H1 (cell line): ENCODE results near the gene PRR19. TPM values are rescaled to one million over a fixed set of nuclear protein-coding genes. Genes with fewer than 3 reads are reported as not detected.

Experiments
- CTCF ChIA-PET: fragments of 300-600 bp; sonication (Branson Sonifier 250); formaldehyde crosslinking; loops from one replicate; lab custom pipeline; 2021; ENCODE audit not compliant: partially characterized antibody; lab: Charles Lee
- POLR2A ChIA-PET: fragments of 300-600 bp; sonication (Branson Sonifier 250); formaldehyde crosslinking; loops from one replicate; lab custom pipeline; 2021; ENCODE audit warnings: inconsistent platforms; ENCODE audit not compliant: partially characterized antibody; lab: Charles Lee
- DNase-seq, 2 experiments: peaks; one replicate each; pipeline versions ENCODE4 v3.0.0 to v3.0.0-alpha.2; 2010 to 2022; ENCODE audit warnings: low spot score in 2 of 2, low read depth in 1 of 2, mixed read lengths in 1 of 2
- FAIRE-seq: peaks from 2 replicates; lab custom pipeline; 2011; peaks lifted over from hg19 to GRCh38; lab: Jason Lieb, UNC
- H2AFZ ChIP-seq: 2 replicates; pipeline ENCODE4 v1.8.1; 2012; ENCODE audit warnings: low read length, inconsistent platforms
- H2AK5ac ChIP-seq: 2 replicates; pipeline ENCODE4 v1.6.1; 2013; ENCODE audit warnings: low read depth, low read length
- H2BK120ac ChIP-seq: replicated peaks from 2 replicates; pipeline ENCODE3; 2013; ENCODE audit warnings: low read depth, low read length, inconsistent platforms
- H2BK12ac ChIP-seq: 2 replicates; pipeline ENCODE4 v1.6.1; 2013; ENCODE audit warnings: low read depth, low read length
- H2BK15ac ChIP-seq: 2 replicates; pipeline ENCODE4 v1.6.1; 2013; ENCODE audit warnings: low read length
- H2BK20ac ChIP-seq: 2 replicates; pipeline ENCODE4 v1.6.1; 2013; ENCODE audit warnings: low read length
- H2BK5ac ChIP-seq: 2 replicates; pipeline ENCODE4 v1.6.1; 2013; ENCODE audit warnings: low read depth, low read length
- H3K14ac ChIP-seq: 2 replicates; pipeline ENCODE4 v1.6.1; 2013; ENCODE audit warnings: inconsistent platforms; ENCODE audit not compliant: insufficient read length
- H3K18ac ChIP-seq: 2 replicates; pipeline ENCODE4 v1.6.1; 2013; ENCODE audit warnings: low read length; ENCODE audit errors: extremely low read depth
- H3K23ac ChIP-seq: 2 replicates; pipeline ENCODE4 v1.6.1; 2013; ENCODE audit warnings: inconsistent platforms; ENCODE audit not compliant: insufficient read length
- H3K23me2 ChIP-seq: 2 replicates; pipeline ENCODE4 v1.6.1; 2013; ENCODE audit warnings: low read depth, low read length
- H3K27ac ChIP-seq: 2 replicates; pipeline ENCODE4 v1.6.1; 2011; ENCODE audit warnings: low read depth, low read length, inconsistent platforms
- H3K27me3 ChIP-seq, 4 experiments: replicated peaks in 1 of 4; 1 replicate in 1 of 4; 2 replicates in 3 of 4; pipeline versions ENCODE4 v1.6.1 to v1.8.1; 2011 to 2013; ENCODE audit warnings: low read length in 3 of 4, mild to moderate bottlenecking in 3 of 4, inconsistent platforms in 2 of 4, mixed read lengths in 2 of 4, moderate library complexity in 1 of 4; ENCODE audit not compliant: control insufficient read depth in 3 of 4, insufficient read depth in 3 of 4; ENCODE audit errors: extremely low read depth in 1 of 4
- H3K36me3 ChIP-seq, 4 experiments: 2 replicates each; pipeline versions ENCODE4 v1.6.1 to v1.8.1; 2011 to 2013; ENCODE audit warnings: mild to moderate bottlenecking in 4 of 4, low read length in 3 of 4, moderate library complexity in 2 of 4, control low read depth in 1 of 4, inconsistent platforms in 1 of 4; ENCODE audit not compliant: insufficient read depth in 4 of 4, control insufficient read depth in 2 of 4
- H3K4ac ChIP-seq: replicated peaks from 2 replicates; pipeline ENCODE3; 2013; ENCODE audit warnings: low read length, low read depth, mixed read lengths, inconsistent platforms; ENCODE audit not compliant: insufficient read length
- H3K4me1 ChIP-seq, 4 experiments: replicated peaks in 1 of 4; 1 replicate in 1 of 4; 2 replicates in 3 of 4; pipeline versions ENCODE4 v1.6.1 to v1.8.1; 2011 to 2013; ENCODE audit warnings: low read length in 3 of 4, inconsistent platforms in 2 of 4, mixed read lengths in 1 of 4; ENCODE audit not compliant: insufficient read depth in 4 of 4, control insufficient read depth in 3 of 4
- H3K4me2 ChIP-seq, 2 experiments: 2 replicates each; pipeline versions ENCODE4 v1.6.1 to v1.8.1; 2011 to 2013; ENCODE audit warnings: low read depth in 2 of 2, low read length in 2 of 2, control low read depth in 1 of 2, inconsistent platforms in 1 of 2, mild to moderate bottlenecking in 1 of 2; ENCODE audit not compliant: insufficient read depth in 1 of 2
- H3K4me3 ChIP-seq, 4 experiments: fragments of 200-600, 300-600 bp in 1 of 4; sonication (generic), shearing (Covaris generic), sonication (Bioruptor Twin) in 1 of 4; 2 replicates each; pipeline versions ENCODE4 v1.5.1 to v1.8.1; 2011 to 2016; ENCODE audit warnings: low read length in 4 of 4, low read depth in 3 of 4, control low read depth in 2 of 4, inconsistent platforms in 2 of 4, mild to moderate bottlenecking in 2 of 4, mixed read lengths in 1 of 4, moderate library complexity in 1 of 4; ENCODE audit not compliant: insufficient read depth in 2 of 4; ENCODE audit errors: extremely low read depth in 1 of 4
- H3K56ac ChIP-seq: replicated peaks from 2 replicates; pipeline ENCODE3; 2013; ENCODE audit warnings: low read depth, mild to moderate bottlenecking, mixed read lengths, low read length, inconsistent platforms; ENCODE audit not compliant: insufficient read length
- H3K79me1 ChIP-seq: 2 replicates; pipeline ENCODE4 v1.6.1; 2013; ENCODE audit warnings: low read depth, low read length, control low read depth
- H3K79me2 ChIP-seq, 2 experiments: 2 replicates each; pipeline versions ENCODE4 v1.6.1 to v1.8.1; 2012 to 2013; ENCODE audit warnings: low read length in 2 of 2, mild to moderate bottlenecking in 2 of 2, inconsistent platforms in 1 of 2; ENCODE audit not compliant: insufficient read depth in 2 of 2, control insufficient read depth in 1 of 2
- H3K9ac ChIP-seq, 4 experiments: replicated peaks in 1 of 4; 1 replicate in 1 of 4; 2 replicates in 3 of 4; pipeline versions ENCODE4 v1.6.1 to v1.8.1; 2011 to 2013; ENCODE audit warnings: low read depth in 3 of 4, low read length in 3 of 4, control low read depth in 2 of 4, mild to moderate bottlenecking in 2 of 4, moderate library complexity in 2 of 4, inconsistent platforms in 1 of 4; ENCODE audit errors: extremely low read depth in 1 of 4
- H3K9me3 ChIP-seq, 2 experiments: 2 replicates each; pipeline versions ENCODE4 v1.6.1 to v1.8.1; 2012 to 2013; ENCODE audit warnings: mild to moderate bottlenecking in 2 of 2, moderate library complexity in 2 of 2, control low read depth in 1 of 2, inconsistent platforms in 1 of 2, low read depth in 1 of 2, low read length in 1 of 2, mixed read lengths in 1 of 2; ENCODE audit not compliant: insufficient read depth in 2 of 2
- H4K20me1 ChIP-seq, 2 experiments: replicated peaks in 1 of 2; 2 replicates each; pipeline versions ENCODE3 to v1.8.1; 2011 to 2013; ENCODE audit warnings: inconsistent platforms in 2 of 2, low read length in 2 of 2, mild to moderate bottlenecking in 1 of 2; ENCODE audit not compliant: insufficient read depth in 2 of 2, control insufficient read depth in 1 of 2
- H4K5ac ChIP-seq: 2 replicates; pipeline ENCODE4 v1.6.1; 2013; ENCODE audit warnings: low read length, low read depth, mixed read lengths, inconsistent platforms; ENCODE audit not compliant: insufficient read length
- H4K8ac ChIP-seq: 2 replicates; pipeline ENCODE4 v1.8.0; 2013; ENCODE audit warnings: mild to moderate bottlenecking, moderate library complexity, low read length, inconsistent platforms; ENCODE audit not compliant: insufficient read depth; ENCODE audit errors: extremely low read depth
- H4K91ac ChIP-seq: replicated peaks from 2 replicates; pipeline ENCODE3; 2013; ENCODE audit warnings: low read length, mixed read lengths, inconsistent platforms; ENCODE audit not compliant: insufficient read length
- ASH2L ChIP-seq: fragments of 200-600, 300-600 bp; sonication (generic); IDR thresholded peaks from one replicate; pipeline ENCODE4 v1.7.1; 2017; ENCODE audit warnings: low read length
- BCL11A ChIP-seq, 2 experiments: IDR thresholded peaks; one replicate each; pipeline ENCODE4 v1.6.1; 2011; ENCODE audit warnings: low read depth in 2 of 2, low read length in 2 of 2, mild to moderate bottlenecking in 2 of 2
- CBX8 ChIP-seq: fragments of 300-800, 300-1000 bp; sonication (generic); IDR thresholded peaks from 2 replicates; pipeline ENCODE4 v1.7.1; 2016; ENCODE audit warnings: low read depth, low read length, borderline replicate concordance
- FOSL1 ChIP-seq: IDR thresholded peaks from 2 replicates; pipeline ENCODE4 v1.6.1; 2011; ENCODE audit warnings: mild to moderate bottlenecking, low read depth, low read length, moderate library complexity; ENCODE audit not compliant: insufficient read depth
- GABPA ChIP-seq: IDR thresholded peaks from 2 replicates; pipeline ENCODE4 v1.6.1; 2011; ENCODE audit warnings: mild to moderate bottlenecking, low read length, moderate library complexity, borderline replicate concordance; ENCODE audit not compliant: insufficient read depth
- KDM4A ChIP-seq: IDR thresholded peaks from one replicate; pipeline ENCODE4 v1.7.1; 2012; ENCODE audit warnings: low read depth, mild to moderate bottlenecking, moderate library complexity, low read length, inconsistent platforms; ENCODE audit not compliant: severe bottlenecking
- RNF2 ChIP-seq: fragments of 200-900, 300-1000 bp; sonication (generic); IDR thresholded peaks from 2 replicates; pipeline ENCODE4 v1.7.1; 2016; ENCODE audit warnings: borderline replicate concordance, low read depth, mild to moderate bottlenecking, antibody characterized with exemption, low read length; ENCODE audit not compliant: poor library complexity, severe bottlenecking; ENCODE audit errors: missing control alignments
- SAP30 ChIP-seq: fragments of 300-600 bp; sonication (generic); IDR thresholded peaks from 2 replicates; pipeline ENCODE4 v1.7.1; 2012; ENCODE audit warnings: low read length, moderate library complexity, mild to moderate bottlenecking, inconsistent platforms; ENCODE audit not compliant: insufficient read depth, insufficient replicate concordance
- SIRT6 ChIP-seq: IDR thresholded peaks from one replicate; pipeline ENCODE4 v1.7.1; 2012; ENCODE audit warnings: low read length, inconsistent platforms
- SIX5 ChIP-seq: IDR thresholded peaks from 2 replicates; pipeline ENCODE4 v1.6.1; 2011; ENCODE audit warnings: mild to moderate bottlenecking, low read depth, low read length
- WGBS, 2 experiments: shearing (Covaris generic) in 1 of 2; methylation state at CpG; one replicate each; pipeline versions ENCODE4 v1.1.6 to v1.1.7; 2013 to 2015; ENCODE audit warnings: low lambda C conversion rate in 2 of 2, mixed read lengths in 2 of 2, inconsistent platforms in 1 of 2, low coverage in 1 of 2, missing lambda C conversion rate in 1 of 2; ENCODE audit not compliant: insufficient replicate concordance in 2 of 2, insufficient coverage in 1 of 2, insufficient read length in 1 of 2; ENCODE audit errors: extremely low coverage in 1 of 2, missing lambda C conversion rate in 1 of 2; 5-methylcytosine and 5-hydroxymethylcytosine counted together
- polyA plus RNA-seq, 7 experiments: library from polyadenylated mRNA; depleted of rRNA in 3 of 7; stranded (reverse) in 5 of 7; unstranded in 2 of 7; fragments of >200 nt in 5 of 7; fragments of 200-250 nt in 2 of 7; gene quantifications; 1 replicate in 5 of 7; 2 replicates in 1 of 7; 4 replicates in 1 of 7; pipeline versions ENCODE4 v1.2.1 to v1.2.3, GENCODE V29; 2011 to 2013; ENCODE audit warnings: missing spikeins in 2 of 7, mixed read lengths in 2 of 7
- total RNA-seq: library from RNA; stranded (reverse); fragmentation: NEBNext Ultra II Directional; extraction: Animal tissue kit (Norgen Biotek cat#: 25700); gene quantifications from 2 replicates; pipeline ENCODE4 v1.2.1, GENCODE V29; 2021

PRR19 gene
- total and polyA plus RNA-seq, 2 of the 8 experiments (the other 6 are each of a cell fraction or from before 2014, with no cell fraction given), result 7.2 to 7.5 TPM

- Histone ChIP-seq H2BK15ac (no peak within 1 kb of the TSS), H2BK20ac (peak within 1 kb of the TSS; percentile 84; the same call in 1 of the 2 replicates), H4K8ac (peak within 1 kb of the TSS; percentile 99; the same call in 1 of the 2 replicates), H3K23me2 (peaks cover 10% of the 10 kb centered on the region; the same call in 1 of the 2 replicates), H3K9ac (peak within 1 kb of the TSS; percentile 87 to 100 (median 98)), H3K9me3 (no peaks in the 10 kb centered on the region), H3K79me2 (peaks cover 0 to 9% of the 10 kb centered on the region in 2 experiments; a peak in 1 of 4 replicates), H2AFZ (peak within 1 kb of the TSS; percentile 94; the same call in 1 of the 2 replicates), H2BK5ac (peak within 1 kb of the TSS; percentile 99), H3K4ac (no peak within 1 kb of the TSS), H2BK120ac (peak within 1 kb of the TSS; percentile 86), H2AK5ac (no peak within 1 kb of the TSS), H3K27ac (peak within 1 kb of the TSS; percentile 100), H3K4me2 (peak within 1 kb of the TSS; percentile 86 to 98), H3K4me3 (peak within 1 kb of the TSS; percentile 75 to 99 (median 86)), H2BK12ac (peak within 1 kb of the TSS; percentile 93), H3K56ac (peak within 1 kb of the TSS; percentile 98), H3K23ac (no peak within 1 kb of the TSS), H3K36me3 (peaks cover 0 to 12% (median 0%) of the 10 kb centered on the region in 4 experiments; a peak in 1 of 8 replicates), H4K5ac (peak within 1 kb of the TSS; percentile 99), H4K91ac (peak within 1 kb of the TSS; percentile 98), H3K27me3 (no peaks in the 10 kb centered on the region), H3K4me1 (peaks cover 2 to 21% (median 10%) of the 10 kb centered on the region in 4 experiments), H3K79me1 (peaks cover 5% of the 10 kb centered on the region), H4K20me1 (peaks cover 0 to 4% of the 10 kb centered on the region in 2 experiments), H3K18ac (peak within 1 kb of the TSS; percentile 100), H3K14ac (no peak within 1 kb of the TSS)
- WGBS, 2 experiments, result 1% methylated on average over 36 of the region's 52 CpGs; no CpG with 5 or more reads in 1 of the 2 experiments
- ChIA-PET CTCF (interaction anchor here (1.5 to 3.1 kb wide), 2 partner anchors 10 to 13 kb away, joined by 6 to 17 read pairs; no protein-coding TSS in a partner anchor), POLR2A (interaction anchor here (1.0 to 4.1 kb wide), 2 partner anchors 12 to 20 kb away, joined by 3 to 27 read pairs; no protein-coding TSS in a partner anchor)
- DNase-seq (peak; percentile 99 to 100), FAIRE-seq (peak; percentile 99)
- peak; percentile 93 for TF ChIP-seq SIX5
- TF ChIP-seq CBX8, result no peak
- no peak; the same call in 1 of the 2 replicates for TF ChIP-seq GABPA
- no peak for TF ChIP-seq RNF2
- no peak for TF ChIP-seq SIRT6
- TF ChIP-seq FOSL1, result no peak
- no peak for TF ChIP-seq ASH2L
- TF ChIP-seq SAP30, result no peak
- TF ChIP-seq BCL11A (IDR thresholded peaks at IDR 0.05; ENCODE audit: low read depth in 2 of 2, low read length in 2 of 2), result no peak
- TF ChIP-seq KDM4A, result no peak
These were observed 33.0 kb upstream of the PRR19 start, which contains the start of gene CIC for GRCh38 chr19:42268704-42269477. Gene CIC (plus strand): TSS chr19:42269252. CDS start chr19:42271784, 2,532 bp downstream.
